Pancreas (tissue), 10 donors: ENCODE data around the gene STRBP. TPM values are rescaled to one million over a fixed set of nuclear protein-coding genes. Genes with fewer than 3 reads are reported as not detected.

Experiments
- ATAC-seq, 4 donors: fragments of 200-7000 bp; cut with Tn5 transposase; one replicate each; pipeline versions ENCODE4 v1.8.0 to v1.9.1; 2020; ENCODE audit warnings: mild to moderate bottlenecking in 4 of 4, moderate library complexity in 4 of 4
- DNase-seq, 6 donors: peaks; one replicate each; pipeline ENCODE4 v3.0.0-alpha.2; 2020
- FAIRE-seq: peaks from 2 replicates; lab custom pipeline; 2012; peaks lifted over from hg19 to GRCh38; lab: Jason Lieb, UNC
- H3K27ac ChIP-seq, 4 donors: fragments of 200-600 bp; sonication (generic); 1 replicate in 3 of 4; 2 replicates in 1 of 4; pipeline versions ENCODE4 v1.5.0 to v1.8.0; 2020
- H3K27me3 ChIP-seq, 4 donors: fragments of 200-600 bp; one replicate each; pipeline ENCODE4 v1.8.0; 2021
- H3K36me3 ChIP-seq, 3 donors: fragments of 200-600 bp; sonication (generic) in 1 of 3; one replicate each; pipeline versions ENCODE4 v1.5.0 to v1.8.0; 2020 to 2021
- H3K4me1 ChIP-seq, 3 donors: fragments of 200-600 bp; one replicate each; pipeline ENCODE4 v1.8.0; 2021
- H3K4me3 ChIP-seq, 4 donors: fragments of 200-600 bp; sonication (generic) in 2 of 4; one replicate each; pipeline versions ENCODE4 v1.5.0 to v1.8.0; 2020 to 2021
- H3K9me3 ChIP-seq, 4 donors: fragments of 200-600 bp; one replicate each; pipeline ENCODE4 v1.8.0; 2021
- CTCF ChIP-seq, 4 donors: fragments of 200-600 bp; sonication (generic) in 3 of 4; IDR thresholded peaks; one replicate each; pipeline versions ENCODE4 v1.5.0 to v1.8.0; 2021; ENCODE audit warnings: antibody characterized with exemption in 4 of 4
- WGBS, 2 donors: extraction: QIAGEN DNeasy Blood & Tissue Kit; methylation state at CpG; one replicate each; pipeline ENCODE4 v1.1.7; 2013; 5-methylcytosine and 5-hydroxymethylcytosine counted together
- intact Hi-C, 3 donors: fragments of 100-400 bp; cut with DNase I; formaldehyde crosslinking; loops; one replicate each; pipeline versions ENCODE4 v1.11.1 to v1.14.2; 2022
- polyA plus RNA-seq, 2 donors: library from polyadenylated mRNA; stranded (reverse); fragments of 200-250 nt; gene quantifications; one replicate each; pipeline ENCODE4 v1.2.3, GENCODE V29; 2013
- total RNA-seq, 6 donors: library from RNA; stranded (reverse); fragmentation: NEBNext Ultra II Directional in 4 of 6; extraction: Animal tissue kit (Norgen Biotek cat#: 25700) in 4 of 6; gene quantifications; one replicate each; pipeline versions ENCODE4 v1.2.1 to v1.2.4, GENCODE V29; 2021 to 2023
- donor health status: healthy with polysubstance abuse.
- donor health status: DM: no; HTN: no; CAD: no; lungs with moderate emphysema.
- donor health status: DM: no; HTN: no; CAD: no.
- donor health status: control.
- donor health status: control.
- donor health status: Bipolar disorder and iron deficiency.
- donor health status: DM: yes; HTN: yes; CAD: no.
- donor health status: DM: no; HTN: no; CAD: no.
- donor health status: DM: no; HTN: no; CAD: no.
- donor health status: DM: yes; HTN: yes; CAD: no.

The STRBP gene
- total and polyA plus RNA-seq, 8 donors: 8.0 to 17.8 (median 12.5) TPM

DNA sequence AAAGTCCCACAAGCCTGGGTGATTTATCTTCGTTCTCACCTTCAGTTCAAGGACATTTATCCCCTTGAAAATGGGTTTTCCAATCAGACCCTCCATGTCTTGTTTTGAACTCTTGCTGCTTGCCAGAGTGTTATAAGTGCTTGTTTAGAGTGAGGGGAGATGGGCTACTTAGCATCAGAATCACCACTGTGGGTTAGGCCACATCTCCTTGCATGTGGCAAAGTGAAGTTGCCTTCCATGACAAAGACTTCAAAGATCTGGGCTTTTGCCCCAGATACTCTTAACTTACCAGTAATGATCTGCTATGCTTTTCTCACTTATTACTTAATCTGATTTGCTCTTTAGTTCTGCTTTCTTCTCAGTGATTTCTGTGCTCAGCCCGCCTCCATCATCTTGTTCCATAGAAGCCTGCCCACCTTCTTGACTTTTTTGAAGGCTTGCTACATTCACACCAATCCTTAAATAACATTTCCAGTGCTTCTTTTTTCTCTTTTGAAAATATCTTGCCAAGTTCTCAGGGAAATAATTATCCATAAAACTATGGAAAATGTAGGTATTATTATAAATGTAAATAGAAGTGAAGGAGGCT lies 195.9 kb downstream of the STRBP start:
- Histone ChIP-seq H3K27me3 (no peaks in the 10 kb centered on the region), H3K27ac (no peak overlapping the region), H3K9me3 (no peaks in the 10 kb centered on the region), H3K36me3 (peaks cover 0 to 24% (median 4%) of the 10 kb centered on the region in 3 donors), H3K4me3 (no peak overlapping the region), H3K4me1 (no peaks in the 10 kb centered on the region)
- TF ChIP-seq CTCF (IDR thresholded peaks at IDR 0.05): no peak
- DNase-seq (no peak), FAIRE-seq (no peak), ATAC-seq (no peak)
- WGBS, 2 donors: 75 to 84% methylated on average over 2 of the region's 2 CpGs
- intact Hi-C loops: no loop called here

Other genes starting within 250 kb of the STRBP start
- under 1 TPM in 4 of 6 donors, not detected in 2; 0.16 to 0.97 (median 0.65) TPM for gene GPR21, start 234.9 kb downstream of the STRBP start, total RNA-seq
- under 1 TPM in 1 of 2 donors, not detected in 1; 0.23 TPM for gene GPR21, start 234.9 kb downstream of the STRBP start, polyA plus RNA-seq
- gene CRB2, start 87.6 kb upstream of the STRBP start, total RNA-seq: not detected
- gene CRB2, start 87.6 kb upstream of the STRBP start, polyA plus RNA-seq: under 1 TPM; 0.02 to 0.08 TPM